IMR-90 (cell line): ENCODE measurements around the gene NOS3. TPM values are rescaled to one million over a fixed set of nuclear protein-coding genes. Genes with fewer than 3 reads are reported as not detected.

ENCODE experiments used
- ATAC-seq: fragments of 200-7000 bp; cut with Tn5 transposase; 2 replicates; pipeline ENCODE4 v1.9.1; 2020; ENCODE audit warnings: low read depth, mild to moderate bottlenecking, moderate library complexity
- BruUV-seq: library from RNA; stranded (reverse); fragments of 400-500 nt; replicated peaks from 2 replicates; lab custom pipeline; 2021; lab: Mats Ljungman, UMichigan
- CTCF ChIA-PET: fragments of 300-600 bp; formaldehyde crosslinking; extraction: SDS; loops from one replicate; lab custom pipeline; 2021; ENCODE audit warnings: antibody characterized with exemption; lab: Yijun Ruan, JAX
- POLR2A ChIA-PET: fragments of 300-600 bp; sonication (Branson Sonifier 250); formaldehyde crosslinking; loops from one replicate; lab custom pipeline; 2022; ENCODE audit warnings: antibody characterized with exemption; ENCODE audit not compliant: unreplicated experiment; lab: Charles Lee
- DNase-seq: peaks from one replicate; pipeline ENCODE4 v3.0.0; 2013
- H2AFZ ChIP-seq: replicated peaks from 2 replicates; pipeline ENCODE3; 2013; ENCODE audit warnings: low read length, mild to moderate bottlenecking; ENCODE audit not compliant: poor library complexity
- H2AK5ac ChIP-seq: 2 replicates; pipeline ENCODE4 v1.6.1; 2013; ENCODE audit warnings: low read depth, low read length, inconsistent platforms
- H2AK9ac ChIP-seq: replicated peaks from 2 replicates; pipeline ENCODE3; 2013; ENCODE audit warnings: mild to moderate bottlenecking, low read depth, low read length, moderate library complexity; ENCODE audit not compliant: poor library complexity
- H2BK120ac ChIP-seq: 2 replicates; pipeline ENCODE4 v1.6.1; 2013; ENCODE audit warnings: low read depth, low read length, inconsistent platforms
- H2BK15ac ChIP-seq: 3 replicates; pipeline ENCODE4 v1.6.1; 2013; ENCODE audit warnings: low read depth, low read length, inconsistent platforms
- H2BK20ac ChIP-seq: 2 replicates; pipeline ENCODE4 v1.6.1; 2013; ENCODE audit warnings: low read depth, mild to moderate bottlenecking, inconsistent platforms, low read length, moderate library complexity
- H2BK5ac ChIP-seq: 2 replicates; pipeline ENCODE4 v1.6.1; 2013; ENCODE audit warnings: mild to moderate bottlenecking, low read depth, low read length, inconsistent platforms; ENCODE audit not compliant: poor library complexity, severe bottlenecking
- H3K14ac ChIP-seq: replicated peaks from 2 replicates; pipeline ENCODE4 v1.6.1; 2013; ENCODE audit warnings: low read depth, low read length, inconsistent platforms
- H3K18ac ChIP-seq: 2 replicates; pipeline ENCODE4 v1.6.1; 2013; ENCODE audit warnings: low read depth, low read length, control low read depth
- H3K23ac ChIP-seq: 2 replicates; pipeline ENCODE4 v1.6.1; 2013; ENCODE audit warnings: low read depth, low read length, inconsistent platforms
- H3K27ac ChIP-seq: 2 replicates; pipeline ENCODE4 v1.5.1; 2013; ENCODE audit warnings: mild to moderate bottlenecking, control low read depth, low read length; ENCODE audit not compliant: insufficient read depth
- H3K27me3 ChIP-seq: 2 replicates; pipeline ENCODE4 v1.6.1; 2013; ENCODE audit warnings: low read length; ENCODE audit not compliant: control insufficient read depth, insufficient read depth
- H3K36me3 ChIP-seq: 2 replicates; pipeline ENCODE4 v1.6.1; 2013; ENCODE audit warnings: low read length, mixed read lengths; ENCODE audit not compliant: control insufficient read depth, insufficient read depth
- H3K4ac ChIP-seq: 2 replicates; pipeline ENCODE4 v1.6.1; 2013; ENCODE audit warnings: low read depth, low read length, inconsistent platforms
- H3K4me1 ChIP-seq: 2 replicates; pipeline ENCODE4 v1.6.1; 2013; ENCODE audit warnings: low read length, mixed read lengths; ENCODE audit not compliant: control insufficient read depth, insufficient read depth
- H3K4me2 ChIP-seq: 2 replicates; pipeline ENCODE4 v1.6.1; 2013; ENCODE audit warnings: low read depth, mild to moderate bottlenecking, control low read depth, low read length, moderate library complexity
- H3K4me3 ChIP-seq: 2 replicates; pipeline ENCODE4 v1.5.1; 2013; ENCODE audit warnings: low read depth, mild to moderate bottlenecking, control low read depth, low read length, moderate library complexity; ENCODE audit not compliant: insufficient read depth
- H3K56ac ChIP-seq: 2 replicates; pipeline ENCODE4 v1.6.1; 2013; ENCODE audit warnings: low read length, inconsistent platforms; ENCODE audit not compliant: insufficient read depth; ENCODE audit errors: extremely low read depth
- H3K79me1 ChIP-seq, 2 experiments: 2 replicates each; pipeline ENCODE4 v1.6.1; 2013; ENCODE audit warnings: low read length in 2 of 2, inconsistent platforms in 1 of 2, low read depth in 1 of 2
- H3K9ac ChIP-seq: 2 replicates; pipeline ENCODE4 v1.6.1; 2013; ENCODE audit warnings: low read depth, low read length, control low read depth
- H3K9me1 ChIP-seq: 2 replicates; pipeline ENCODE4 v1.6.1; 2013; ENCODE audit warnings: low read length, inconsistent platforms; ENCODE audit not compliant: insufficient read depth
- H3K9me3 ChIP-seq: 2 replicates; pipeline ENCODE4 v1.6.1; 2013; ENCODE audit warnings: low read length; ENCODE audit not compliant: control insufficient read depth, insufficient read depth
- H4K20me1 ChIP-seq: 2 replicates; pipeline ENCODE4 v1.6.1; 2013; ENCODE audit warnings: low read length, inconsistent platforms; ENCODE audit not compliant: insufficient read depth
- H4K5ac ChIP-seq: 2 replicates; pipeline ENCODE4 v1.6.1; 2013; ENCODE audit warnings: mild to moderate bottlenecking, low read depth, low read length, control low read depth
- H4K8ac ChIP-seq, 2 experiments: 2 replicates each; pipeline ENCODE4 v1.6.1; 2013; ENCODE audit warnings: low read depth in 2 of 2, low read length in 2 of 2, control low read depth in 1 of 2, inconsistent platforms in 1 of 2
- H4K91ac ChIP-seq: 2 replicates; pipeline ENCODE4 v1.6.1; 2013; ENCODE audit warnings: low read depth, low read length, inconsistent platforms; ENCODE audit not compliant: insufficient read depth
- BHLHE40 ChIP-seq: fragments of 150-350 bp; IDR thresholded peaks from 2 replicates; pipeline ENCODE4 v1.6.1; 2016; ENCODE audit warnings: mild to moderate bottlenecking, low read depth, low read length
- CEBPB ChIP-seq: IDR thresholded peaks from 2 replicates; pipeline ENCODE4 v1.6.1; 2012; ENCODE audit warnings: low read depth, low read length, improper control_type of control experiment
- MAFK ChIP-seq: IDR thresholded peaks from 2 replicates; pipeline ENCODE4 v1.6.1; 2012; ENCODE audit warnings: low read depth, low read length, improper control_type of control experiment
- NFE2L2 ChIP-seq: fragments of 150-350 bp; IDR thresholded peaks from 2 replicates; pipeline ENCODE4 v1.6.1; 2016; ENCODE audit warnings: low read depth, mild to moderate bottlenecking, low read length
- RCOR1 ChIP-seq: IDR thresholded peaks from 2 replicates; pipeline ENCODE4 v1.6.1; 2012; ENCODE audit warnings: mild to moderate bottlenecking, low read length, improper control_type of control experiment; ENCODE audit not compliant: insufficient replicate concordance
- WGBS, 2 experiments: methylation state at CpG; one replicate each; pipeline versions ENCODE4 v1.1.5 to v1.1.7; 2013; ENCODE audit warnings: missing lambda C conversion rate in 2 of 2; ENCODE audit not compliant: insufficient read length in 1 of 2; ENCODE audit errors: extremely low coverage in 2 of 2; 5-methylcytosine and 5-hydroxymethylcytosine counted together
- dilution Hi-C: fragments of 300-500 bp; cut with HindIII; formaldehyde crosslinking; loops from one replicate; pipeline ENCODE4 v1.14.3; 2018; ENCODE audit warnings: low sequenced_read_pairs; ENCODE audit not compliant: unreplicated experiment
- in situ Hi-C: fragments of 300-500 bp; cut with MboI; formaldehyde crosslinking; loops from 3 replicates; pipeline ENCODE4 v1.14.3; 2019; ENCODE audit warnings: low sequenced_read_pairs, inconsistent platforms, mixed read lengths
- intact Hi-C: fragments of 100-400 bp; cut with micrococcal nuclease; formaldehyde crosslinking; loops from 2 replicates; pipeline ENCODE4 v1.10.0; 2022
- polyA plus RNA-seq, 3 experiments: library from polyadenylated mRNA; depleted of rRNA; stranded (reverse); fragments of >200 nt; gene quantifications; 2 replicates each; pipeline ENCODE4 v1.2.3, GENCODE V29; 2012; ENCODE audit warnings: low replicate concordance in 1 of 3
- total RNA-seq: library from RNA; depleted of rRNA; stranded (reverse); fragments of >200 nt; gene quantifications from 2 replicates; pipeline ENCODE4 v1.2.3, GENCODE V29; 2012

Gene NOS3
- total and polyA plus RNA-seq, 2 of the 4 experiments (the other 2 are of a cell fraction), result 0.72 to 2.0 TPM

DNA sequence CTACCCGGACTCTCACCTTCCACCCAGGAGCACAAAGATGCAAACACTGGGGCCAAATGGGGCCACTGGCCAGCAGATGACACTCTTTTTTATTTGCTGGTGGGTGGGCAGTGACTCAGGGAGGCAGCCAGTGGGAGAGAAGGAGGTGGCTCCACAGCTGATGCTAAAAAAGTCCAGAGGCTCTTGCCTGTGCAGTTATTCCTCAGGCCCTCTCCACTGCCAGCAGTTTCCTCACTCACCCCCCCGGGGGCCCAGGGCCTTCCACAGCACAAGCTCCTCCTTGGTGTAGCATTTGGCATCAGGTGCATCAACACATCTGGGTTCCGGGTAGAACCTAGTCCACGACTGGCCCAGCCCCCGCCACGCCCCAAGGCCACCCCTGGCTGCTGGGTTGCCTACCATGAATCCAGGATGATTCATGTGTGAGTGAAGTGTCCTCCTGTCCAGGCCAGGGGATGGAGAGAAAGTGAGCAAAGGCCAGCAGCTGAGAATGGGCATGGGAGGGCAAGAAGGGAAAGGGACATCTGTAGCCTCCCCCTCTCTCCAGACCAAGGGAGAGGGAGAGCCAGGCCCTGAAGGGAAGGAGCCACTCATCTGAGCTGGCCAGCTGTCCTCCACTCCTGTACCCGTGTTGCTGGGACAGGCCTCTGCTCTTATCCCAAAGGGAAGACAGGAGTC, 11.0 kb upstream of the NOS3 start (continued):
- TF ChIP-seq BHLHE40, result no peak

DNA sequence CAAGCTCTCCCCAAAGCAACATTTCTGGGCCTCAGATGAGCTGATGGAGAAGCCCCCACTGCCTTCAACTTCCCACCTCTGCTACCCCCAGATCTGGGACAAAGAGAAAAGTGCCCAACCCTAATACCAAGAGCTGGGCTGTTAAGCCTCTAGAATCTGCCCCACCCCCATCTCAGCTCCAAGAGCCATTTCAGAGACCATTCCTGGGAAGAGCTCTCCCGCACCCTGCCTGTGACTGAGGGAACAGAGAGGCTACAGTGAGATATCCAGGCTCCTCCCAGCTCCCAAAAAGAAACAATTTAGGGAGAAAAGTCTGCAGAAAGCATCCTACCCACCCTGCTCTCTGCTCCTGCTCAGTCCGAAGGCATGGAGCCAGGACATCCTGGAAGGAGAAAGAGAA, 10.2 kb upstream of the NOS3 start:
- DNase-seq (no peak), ATAC-seq (no peak)
- no peaks in the 10 kb centered on the region; the same call in 1 of the 2 replicates for H4K20me1 ChIP-seq
- intact Hi-C loops (no loop called here), dilution Hi-C loops (no loop called here), in situ Hi-C loops (loop anchor here (25.0 kb wide), 1 partner anchor 568 kb away; a partner anchor contains a TSS)
- H3K4me2 ChIP-seq, result no peak overlapping the region
- H3K56ac ChIP-seq, result no peak overlapping the region
- ChIA-PET CTCF (interaction anchor here (0.7 to 1.0 kb wide), 4 partner anchors 8 to 27 kb away, joined by 3 to 4 read pairs (median 3); no protein-coding TSS in a partner anchor), POLR2A (no interaction called here)
- no peak overlapping the region for H4K5ac ChIP-seq
- H3K27me3 ChIP-seq, result peaks cover 49% of the 10 kb centered on the region
- BruUV-seq, result no TSS peak
- no peaks in the 10 kb centered on the region for H3K79me1 ChIP-seq
- no peak overlapping the region for H3K18ac ChIP-seq
- H3K9me1 ChIP-seq, result no peaks in the 10 kb centered on the region
- no peak overlapping the region for H3K4ac ChIP-seq
- H4K8ac ChIP-seq, result no peak overlapping the region
- no peak overlapping the region for H4K91ac ChIP-seq
- H3K36me3 ChIP-seq, result no peaks in the 10 kb centered on the region
- H3K23ac ChIP-seq, result no peak overlapping the region
- no peak overlapping the region for H2BK15ac ChIP-seq
- no peak overlapping the region for H2AFZ ChIP-seq
- H3K27ac ChIP-seq, result no peak overlapping the region
- no peaks in the 10 kb centered on the region for H3K9me3 ChIP-seq
- H2BK5ac ChIP-seq, result no peak overlapping the region
- no peak overlapping the region for H2AK5ac ChIP-seq
- H3K14ac ChIP-seq, result no peak overlapping the region
- TF ChIP-seq MAFK (no peak), CEBPB (no peak), RCOR1 (no peak), NFE2L2 (no peak)
- WGBS, 2 experiments, result no CpG with 5 or more reads among the region's 2 CpGs
- no peak overlapping the region for H2AK9ac ChIP-seq
- H3K4me3 ChIP-seq, result no peak overlapping the region
- H2BK20ac ChIP-seq, result no peak overlapping the region
- no peak overlapping the region for H3K9ac ChIP-seq
- H2BK120ac ChIP-seq, result no peak overlapping the region
- H3K4me1 ChIP-seq, result peaks cover 12% of the 10 kb centered on the region; the same call in 1 of the 2 replicates
